ENCODE results near the gene ZIC2. TPM values are rescaled to one million over a fixed set of nuclear protein-coding genes. Genes with fewer than 3 reads are reported as not detected.

ZIC2 gene
- total RNA-seq, 1 experiment from 2014 or later, result 305 TPM

- no peak overlapping the region for H3K27ac ChIP-seq (ENCODE audit: low read depth, low read length, poor library complexity, severe bottlenecking)
- DNase-seq (ENCODE audit: low spot score), result no peak
- no peaks in the 10 kb centered on the region for H3K9me3 ChIP-seq (ENCODE audit: low read depth, low read length, poor library complexity, severe bottlenecking)
- POLR2A ChIA-PET (ENCODE audit: low non-redundant PET), result no interaction called here
- no peak overlapping the region for H3K4me3 ChIP-seq (ENCODE audit: low read depth, low read length, poor library complexity, severe bottlenecking)
- peaks cover 15% of the 10 kb centered on the region for H3K4me1 ChIP-seq (ENCODE audit: insufficient read depth, low read length, poor library complexity, severe bottlenecking)
- no TSS peak for BruUV-seq (replicated peaks)
- TF ChIP-seq CTCF (conservative IDR thresholded peaks at IDR 0.05; ENCODE audit: low read depth, low read length), result no peak
- TF ChIP-seq EZH2 (IDR thresholded peaks at IDR 0.05; ENCODE audit: borderline replicate concordance, low read depth, low read length, poor library complexity, severe bottlenecking), result no peak
- H3K36me3 ChIP-seq (ENCODE audit: insufficient read depth, low read length, poor library complexity, severe bottlenecking), result peaks cover 2% of the 10 kb centered on the region
- CTCF ChIA-PET, result no interaction called here
- no peaks in the 10 kb centered on the region for H3K27me3 ChIP-seq (replicated peaks; ENCODE audit: insufficient read depth, low read depth, low read length, poor library complexity)
- intact Hi-C loops (cut with micrococcal nuclease; ENCODE audit: unreplicated experiment), result no loop called here
These were observed 7.2 kb upstream of the ZIC2 start for GRCh38 chr13:99974296-99974938.

GRCh38 chr13:99974939-99975561, 6.5 kb upstream of the ZIC2 start:
- DNase-seq (ENCODE audit: low spot score), result no peak
- Histone ChIP-seq H3K27ac (ENCODE audit: low read depth, low read length, poor library complexity, severe bottlenecking) (no peak overlapping the region), H3K9me3 (ENCODE audit: low read depth, low read length, poor library complexity, severe bottlenecking) (no peaks in the 10 kb centered on the region), H3K36me3 (ENCODE audit: insufficient read depth, low read length, poor library complexity, severe bottlenecking) (no peaks in the 10 kb centered on the region), H3K4me3 (ENCODE audit: low read depth, low read length, poor library complexity, severe bottlenecking) (no peak overlapping the region), H3K27me3 (replicated peaks; ENCODE audit: insufficient read depth, low read depth, low read length, poor library complexity) (no peaks in the 10 kb centered on the region), H3K4me1 (ENCODE audit: insufficient read depth, low read length, poor library complexity, severe bottlenecking) (peaks cover 15% of the 10 kb centered on the region)
- BruUV-seq (replicated peaks), result no TSS peak
- ChIA-PET CTCF (no interaction called here), POLR2A (ENCODE audit: low non-redundant PET) (no interaction called here)
- intact Hi-C loops (cut with micrococcal nuclease; ENCODE audit: unreplicated experiment), result no loop called here
- no peak for TF ChIP-seq EZH2 (IDR thresholded peaks at IDR 0.05; ENCODE audit: borderline replicate concordance, low read depth, low read length, poor library complexity, severe bottlenecking)
- TF ChIP-seq CTCF (conservative IDR thresholded peaks at IDR 0.05; ENCODE audit: low read depth, low read length), result no peak

- POLR2A ChIA-PET (ENCODE audit: low non-redundant PET), result no interaction called here
These were observed 6.0 kb upstream of the ZIC2 start for GRCh38 chr13:99975626-99976025.

More at GRCh38 chr13:99975626-99976025, 6.0 kb upstream of the ZIC2 start:
- no peaks in the 10 kb centered on the region for H3K27me3 ChIP-seq (replicated peaks; ENCODE audit: insufficient read depth, low read depth, low read length, poor library complexity)
- no peak for TF ChIP-seq EZH2 (IDR thresholded peaks at IDR 0.05; ENCODE audit: borderline replicate concordance, low read depth, low read length, poor library complexity, severe bottlenecking)
- no peak for TF ChIP-seq CTCF (conservative IDR thresholded peaks at IDR 0.05; ENCODE audit: low read depth, low read length)
- H3K36me3 ChIP-seq (ENCODE audit: insufficient read depth, low read length, poor library complexity, severe bottlenecking), result no peaks in the 10 kb centered on the region
- no peak overlapping the region for H3K27ac ChIP-seq (ENCODE audit: low read depth, low read length, poor library complexity, severe bottlenecking)
- CTCF ChIA-PET, result no interaction called here
- H3K4me3 ChIP-seq (ENCODE audit: low read depth, low read length, poor library complexity, severe bottlenecking), result no peak overlapping the region
- no TSS peak for BruUV-seq (replicated peaks)
- H3K9me3 ChIP-seq (ENCODE audit: low read depth, low read length, poor library complexity, severe bottlenecking), result no peaks in the 10 kb centered on the region
- no peak for DNase-seq (ENCODE audit: low spot score)
- peaks cover 15% of the 10 kb centered on the region for H3K4me1 ChIP-seq (ENCODE audit: insufficient read depth, low read length, poor library complexity, severe bottlenecking)
- intact Hi-C loops (cut with micrococcal nuclease; ENCODE audit: unreplicated experiment), result no loop called here

Data from A673 (cell line).